DMS79 treated with DMSO at 0.1 percent for 48 hours (cell line): ENCODE data around the gene PITHD1.
"Not testable (repeated sequence)": the region's sequence is repeated elsewhere in the genome, so short reads cannot be mapped to it uniquely, and the experiment has no call there.

Experiments used
- DNase-seq: peaks from one replicate; lab custom pipeline; 2025; lab: John Stamatoyannopoulos, UW

The PITHD1 gene, protein sequence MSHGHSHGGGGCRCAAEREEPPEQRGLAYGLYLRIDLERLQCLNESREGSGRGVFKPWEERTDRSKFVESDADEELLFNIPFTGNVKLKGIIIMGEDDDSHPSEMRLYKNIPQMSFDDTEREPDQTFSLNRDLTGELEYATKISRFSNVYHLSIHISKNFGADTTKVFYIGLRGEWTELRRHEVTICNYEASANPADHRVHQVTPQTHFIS

DNA sequence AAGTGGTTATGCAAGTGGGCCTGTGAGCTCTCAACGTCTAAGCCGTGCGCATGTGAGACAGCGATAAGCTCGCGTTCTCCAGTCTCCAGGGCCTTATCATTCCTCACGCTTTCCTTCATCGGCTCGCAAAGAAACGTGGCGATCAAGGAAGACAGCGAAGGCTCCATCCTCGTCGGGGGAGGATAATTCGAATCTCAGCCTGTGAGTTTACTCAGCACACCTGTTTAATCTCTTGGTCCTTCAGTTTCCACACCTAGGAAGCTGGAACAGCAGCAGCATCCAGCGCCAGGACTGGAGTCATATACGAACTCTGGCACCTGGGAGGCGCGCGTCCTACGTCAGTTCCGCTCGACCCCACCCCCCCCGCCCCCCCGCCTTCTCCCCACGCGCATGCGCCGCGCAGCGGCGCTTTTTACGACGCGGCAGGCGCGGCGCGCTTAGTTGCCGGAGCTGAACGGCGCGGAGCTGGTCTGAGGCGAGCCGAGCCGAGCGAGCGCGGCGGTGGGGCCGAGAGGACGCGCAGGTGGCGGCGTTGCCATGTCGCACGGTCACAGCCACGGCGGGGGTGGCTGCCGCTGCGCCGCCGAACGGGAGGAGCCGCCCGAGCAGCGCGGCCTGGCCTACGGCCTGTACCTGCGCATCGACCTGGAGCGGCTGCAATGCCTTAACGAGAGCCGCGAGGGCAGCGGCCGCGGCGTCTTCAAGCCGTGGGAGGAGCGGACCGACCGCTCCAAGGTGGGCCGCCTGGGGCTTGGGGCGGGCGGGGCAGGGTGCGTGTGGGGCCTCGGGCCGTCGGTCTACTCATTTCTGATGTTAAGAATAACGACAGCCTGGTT is at the start of gene PITHD1:
Gene PITHD1 (plus strand): TSS at position 440 of the 836 bp plus-strand sequence. CDS start 98 bp downstream, at position 538.
- DNase-seq = peak; percentile 91

DNA sequence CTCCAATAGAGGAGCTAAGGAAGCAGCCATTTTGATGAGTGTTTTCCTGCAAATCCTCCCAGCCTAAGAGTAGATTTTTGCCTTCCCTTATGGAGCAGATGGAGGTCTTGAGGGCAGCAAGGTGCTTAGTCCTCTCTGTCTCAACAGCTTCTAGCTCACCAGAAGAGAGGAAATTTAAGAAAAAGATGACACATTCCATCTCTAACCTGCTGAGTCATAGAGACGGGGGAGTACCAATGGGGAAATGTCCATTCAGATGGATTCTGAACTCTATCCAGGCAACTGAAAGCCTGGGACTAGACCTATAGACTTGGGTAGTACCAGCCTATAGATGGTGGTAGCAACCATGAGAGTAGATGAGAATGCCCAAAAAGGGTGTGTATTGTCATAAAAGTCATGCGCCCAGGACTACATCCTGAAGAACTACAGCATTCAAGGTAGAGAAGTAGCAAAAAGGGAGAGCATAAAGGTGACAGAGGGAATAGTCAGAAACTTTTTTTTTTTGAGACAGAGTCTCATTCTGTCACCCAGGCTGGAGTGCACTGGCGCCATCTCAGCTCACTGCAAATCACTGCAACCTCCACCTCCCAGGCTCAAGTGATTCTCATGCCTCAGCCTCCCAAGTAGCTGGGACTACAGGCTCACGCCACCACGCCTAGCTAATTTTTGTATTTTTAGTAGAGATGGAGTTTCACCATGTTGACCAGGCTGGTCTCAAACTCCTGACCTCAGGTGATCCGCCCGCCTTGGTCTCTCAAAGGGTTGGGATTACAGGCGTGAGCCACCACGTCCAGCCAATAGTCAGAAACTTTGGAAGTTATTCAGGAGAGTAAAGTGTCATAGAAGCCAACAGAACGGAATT is 45.6 kb upstream of the PITHD1 start:
- DNase-seq = no peak

DNA sequence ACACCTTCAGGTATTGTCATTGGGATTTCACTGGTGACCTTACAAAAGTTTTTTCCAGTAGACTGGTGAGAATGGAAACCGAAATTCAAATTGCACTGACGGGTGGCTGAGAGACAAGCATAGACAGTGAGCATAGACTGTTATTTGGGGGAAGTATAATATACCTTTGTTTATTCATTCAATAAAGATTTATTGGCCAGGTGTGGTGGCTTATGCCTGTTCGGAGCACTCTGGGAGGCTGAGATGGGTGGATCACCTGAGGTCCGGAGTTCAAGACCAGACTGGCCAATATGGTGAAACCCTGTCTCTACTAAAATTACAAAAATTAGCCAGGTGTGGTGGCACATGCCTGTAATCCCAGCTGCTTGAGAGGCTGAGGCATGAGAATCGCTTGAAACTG is 44.9 kb upstream of the PITHD1 start:
- not testable (repeated sequence) for DNase-seq

DNA sequence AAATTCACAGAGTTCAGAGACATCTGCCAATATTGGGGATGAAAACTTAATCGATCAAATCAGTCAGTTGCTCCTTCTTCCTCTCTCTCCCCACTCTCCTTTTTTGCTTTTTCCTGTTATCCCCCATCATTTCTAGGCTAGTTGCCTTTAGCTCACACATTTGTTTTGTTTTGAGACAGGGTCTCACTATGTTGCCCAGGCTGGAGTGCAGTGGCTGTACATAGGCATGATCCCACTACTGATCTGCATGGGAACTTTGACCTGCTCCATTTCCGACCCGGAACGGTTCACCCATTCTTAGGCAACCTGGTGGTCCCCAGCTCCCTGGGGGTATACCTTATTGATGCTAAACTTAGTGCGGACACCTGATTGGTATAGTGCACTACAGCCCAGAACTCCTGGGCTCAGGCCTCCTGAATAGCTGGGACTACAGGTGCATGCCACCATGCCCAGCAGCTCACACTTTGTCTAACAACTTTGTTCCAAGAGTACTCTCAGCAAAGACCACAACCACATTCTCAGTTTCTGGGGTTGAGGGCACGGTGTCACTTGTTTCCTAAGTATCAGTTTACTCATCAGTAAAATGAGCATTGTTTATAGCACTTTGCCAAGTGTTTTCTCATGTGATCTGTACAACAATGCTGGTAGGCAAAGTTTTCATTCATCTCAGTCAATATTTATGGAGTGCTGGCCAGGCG is 41.6 kb upstream of the PITHD1 start:
- DNase-seq = no peak

DNA sequence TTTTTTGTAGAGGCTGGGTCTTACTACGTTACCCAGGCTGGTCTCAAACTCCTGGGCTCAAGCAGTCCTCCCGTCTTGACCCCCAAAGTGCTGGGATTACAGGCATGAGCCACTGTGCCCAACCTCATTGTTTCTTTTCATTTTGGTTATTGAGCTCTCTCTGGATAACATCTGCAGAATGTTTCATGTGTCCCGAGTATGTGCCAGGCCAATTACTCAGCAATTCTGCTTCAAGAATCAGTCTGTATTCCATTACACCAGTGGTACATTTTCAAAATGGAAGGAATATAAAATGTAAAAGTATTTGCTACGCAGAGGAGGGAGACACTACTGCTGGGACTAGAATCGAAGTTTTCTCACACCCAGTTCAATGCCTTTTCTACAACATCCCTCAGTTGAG is 36.6 kb upstream of the PITHD1 start:
- no peak for DNase-seq

DNA sequence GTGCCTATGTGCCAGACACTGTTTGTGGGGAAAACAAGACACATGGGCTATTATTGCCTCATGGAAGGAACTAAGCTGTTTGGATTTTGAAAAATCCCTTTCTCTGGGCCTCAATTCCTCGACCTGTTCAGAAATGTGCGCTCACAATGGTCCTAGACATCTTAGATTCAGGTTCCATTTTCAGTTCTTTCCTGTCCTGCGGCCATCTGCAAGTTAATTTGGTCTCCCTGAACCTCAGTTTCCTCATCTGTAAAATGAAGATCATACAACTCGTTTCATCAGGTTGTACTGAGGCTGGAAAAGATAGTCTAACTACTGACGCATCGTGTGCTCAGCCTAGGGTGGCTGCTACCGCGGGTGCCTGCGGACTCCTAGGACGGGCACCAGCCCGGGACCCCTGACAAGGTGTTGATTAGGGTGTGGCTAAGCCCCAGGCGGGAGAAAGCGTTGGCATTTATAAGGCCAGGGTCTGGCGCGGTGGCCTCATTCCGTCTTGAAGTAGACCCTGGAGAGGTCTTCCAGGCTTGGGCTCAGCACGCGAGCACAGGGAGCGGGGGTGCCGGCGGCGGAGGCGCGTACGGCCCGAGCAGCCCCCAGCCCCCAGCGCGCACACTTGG is 35.4 kb upstream of the PITHD1 start:
- DNase-seq = peak; percentile 55

DNA sequence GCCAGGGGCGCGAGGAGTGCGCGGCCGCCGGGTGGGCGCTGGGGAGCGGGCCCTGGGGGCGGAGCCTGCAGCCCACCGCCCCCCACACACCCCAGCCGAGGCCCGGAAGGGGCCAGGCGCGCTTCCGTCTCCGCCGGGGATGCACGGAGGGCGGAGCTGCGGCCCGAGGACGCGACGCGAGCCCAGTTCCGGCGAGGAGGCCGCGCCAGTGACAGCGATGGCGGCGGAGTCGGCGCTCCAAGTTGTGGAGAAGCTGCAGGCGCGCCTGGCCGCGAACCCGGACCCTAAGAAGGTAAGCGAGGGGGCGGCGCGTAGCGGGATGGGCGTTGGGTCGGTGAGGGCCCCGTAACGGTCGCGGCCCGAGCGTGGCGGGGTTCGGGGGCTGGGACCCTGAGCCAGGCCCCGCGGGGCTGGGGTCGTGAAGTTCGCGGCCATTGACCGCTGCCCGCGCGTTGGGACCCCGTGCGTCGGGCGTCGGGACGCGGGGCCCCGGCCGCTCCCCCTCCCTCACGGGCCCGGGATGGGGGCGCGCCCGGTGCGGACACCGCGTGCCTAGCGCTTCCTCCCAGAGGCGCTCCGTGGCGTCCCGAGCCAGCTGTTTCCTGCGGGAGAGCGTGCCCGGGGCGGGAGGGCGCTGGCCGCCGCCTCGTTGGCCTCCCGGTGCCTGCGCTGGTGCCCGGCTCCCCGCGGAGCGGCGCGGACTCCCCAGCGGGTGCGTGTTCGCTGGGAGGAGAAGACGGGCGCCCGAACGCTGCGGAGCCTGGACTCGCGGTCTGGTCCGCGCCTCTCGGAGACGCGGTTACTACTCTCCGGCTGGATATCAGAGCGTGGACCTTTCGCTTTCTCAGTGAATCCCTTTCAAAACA is 34.7 kb upstream of the PITHD1 start, which contains the start of gene ELOA:
Gene ELOA (plus strand): TSS at position 185 of the 866 bp plus-strand sequence. CDS start 33 bp downstream, at position 218.
- DNase-seq = peak; percentile 61

DNA sequence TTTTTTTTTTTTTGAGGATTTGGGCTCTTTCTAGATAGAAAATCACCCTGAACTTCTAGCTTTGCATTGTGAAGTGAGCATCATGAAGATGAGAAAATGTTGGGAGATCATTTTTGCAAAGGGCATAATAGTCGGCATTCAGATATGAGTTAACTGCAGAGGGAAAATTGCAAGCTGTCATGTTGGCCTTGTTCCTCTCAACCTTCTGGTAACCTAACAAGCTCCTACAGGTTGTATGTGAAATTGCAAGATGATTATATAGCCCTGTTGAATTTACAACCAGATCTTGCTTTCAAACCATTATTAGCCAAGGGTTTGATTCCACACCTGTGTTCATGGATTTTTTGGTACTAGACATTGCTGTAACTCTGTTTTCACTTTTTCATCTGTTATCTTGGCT is 32.7 kb upstream of the PITHD1 start:
- no peak for DNase-seq

DNA sequence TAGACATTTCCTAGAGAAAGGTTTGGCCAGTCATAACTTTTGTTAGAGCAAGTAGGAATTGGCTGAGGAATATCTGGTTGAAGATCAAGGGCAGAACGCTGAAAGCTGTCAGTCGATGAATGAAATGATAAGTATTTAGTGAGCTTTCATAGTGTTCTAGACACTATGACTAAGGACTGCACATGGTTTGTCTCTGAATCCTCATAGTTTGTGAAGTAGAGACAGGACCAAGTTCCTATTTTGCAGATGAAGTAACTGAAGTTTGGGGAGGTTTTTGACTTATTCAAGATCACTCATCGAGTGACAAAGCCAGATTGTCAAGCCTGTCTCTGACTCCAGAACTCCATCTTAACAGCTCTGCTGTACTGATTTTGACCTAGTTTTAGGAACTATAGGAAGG is 30.2 kb upstream of the PITHD1 start:
- DNase-seq = no peak

DNA sequence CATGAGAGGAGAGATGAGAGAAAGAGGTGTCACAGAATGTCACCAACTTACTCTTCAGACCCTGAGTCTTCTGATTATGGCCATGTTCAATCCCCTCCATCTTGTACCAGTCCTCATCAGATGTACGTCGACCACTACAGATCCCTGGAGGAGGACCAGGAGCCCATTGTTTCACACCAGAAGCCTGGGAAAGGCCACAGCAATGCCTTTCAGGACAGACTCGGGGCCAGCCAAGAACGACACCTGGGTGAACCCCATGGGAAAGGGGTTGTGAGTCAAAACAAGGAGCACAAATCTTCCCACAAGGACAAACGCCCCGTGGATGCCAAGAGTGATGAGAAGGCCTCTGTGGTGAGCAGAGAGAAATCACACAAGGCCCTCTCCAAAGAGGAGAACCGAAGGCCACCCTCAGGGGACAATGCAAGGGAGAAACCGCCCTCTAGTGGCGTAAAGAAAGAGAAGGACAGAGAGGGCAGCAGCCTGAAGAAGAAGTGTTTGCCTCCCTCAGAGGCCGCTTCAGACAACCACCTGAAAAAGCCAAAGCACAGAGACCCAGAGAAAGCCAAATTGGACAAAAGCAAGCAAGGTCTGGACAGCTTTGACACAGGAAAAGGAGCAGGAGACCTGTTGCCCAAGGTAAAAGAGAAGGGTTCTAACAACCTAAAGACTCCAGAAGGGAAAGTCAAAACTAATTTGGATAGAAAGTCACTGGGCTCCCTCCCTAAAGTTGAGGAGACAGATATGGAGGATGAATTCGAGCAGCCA is 27.0 kb upstream of the PITHD1 start:
- DNase-seq = no peak

DNA sequence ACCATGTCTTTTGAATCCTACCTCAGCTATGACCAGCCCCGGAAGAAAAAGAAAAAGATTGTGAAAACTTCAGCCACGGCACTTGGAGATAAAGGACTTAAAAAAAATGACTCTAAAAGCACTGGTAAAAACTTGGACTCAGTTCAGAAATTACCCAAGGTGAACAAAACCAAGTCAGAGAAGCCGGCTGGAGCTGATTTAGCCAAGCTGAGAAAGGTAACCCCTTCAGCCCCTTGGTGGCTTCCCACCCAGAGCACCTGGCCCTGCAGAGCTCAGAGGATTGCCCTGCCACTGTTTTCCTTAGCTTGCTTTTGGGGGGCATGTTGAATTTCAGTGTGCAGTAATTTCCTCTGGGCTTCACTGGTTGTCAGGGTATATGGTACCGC is 26.4 kb upstream of the PITHD1 start:
- no peak for DNase-seq

DNA sequence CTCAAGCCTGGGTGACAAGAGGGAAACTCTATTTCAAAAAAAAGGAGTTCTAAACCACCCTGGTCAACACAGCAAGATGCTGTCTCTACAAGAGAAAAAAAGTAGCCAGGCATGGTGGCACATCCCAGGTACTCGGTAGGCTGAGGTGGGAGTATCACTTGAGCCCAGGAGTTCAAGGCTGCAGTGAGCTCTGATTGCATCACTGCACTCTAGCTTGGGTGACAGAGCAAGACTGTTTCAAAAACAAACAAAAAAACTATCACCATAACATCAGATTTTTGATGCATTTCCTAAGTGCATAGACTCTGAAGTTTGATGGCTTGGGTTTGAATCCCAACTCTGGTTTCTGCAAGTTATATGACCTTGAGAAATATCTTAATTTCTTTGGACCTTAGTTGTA is 25.3 kb upstream of the PITHD1 start:
- no peak for DNase-seq

DNA sequence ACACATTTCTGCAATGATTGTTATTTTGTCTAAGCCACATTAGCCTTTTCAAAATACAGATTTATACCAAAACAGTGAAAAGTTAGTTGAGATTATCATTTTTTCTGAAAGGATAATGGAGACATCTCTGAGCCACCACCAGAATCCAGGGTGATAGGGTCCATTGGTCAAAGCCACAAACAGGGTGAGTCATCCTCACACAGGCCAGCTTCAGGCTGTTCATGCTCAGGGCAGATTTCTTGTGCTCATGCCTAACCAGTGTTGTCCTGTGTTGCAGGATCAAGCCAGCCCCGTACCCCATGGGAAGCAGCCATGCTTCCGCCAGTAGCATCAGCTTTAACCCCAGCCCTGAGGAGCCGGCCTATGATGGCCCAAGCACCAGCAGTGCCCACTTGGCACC is 21.5 kb upstream of the PITHD1 start:
- no peak for DNase-seq

DNA sequence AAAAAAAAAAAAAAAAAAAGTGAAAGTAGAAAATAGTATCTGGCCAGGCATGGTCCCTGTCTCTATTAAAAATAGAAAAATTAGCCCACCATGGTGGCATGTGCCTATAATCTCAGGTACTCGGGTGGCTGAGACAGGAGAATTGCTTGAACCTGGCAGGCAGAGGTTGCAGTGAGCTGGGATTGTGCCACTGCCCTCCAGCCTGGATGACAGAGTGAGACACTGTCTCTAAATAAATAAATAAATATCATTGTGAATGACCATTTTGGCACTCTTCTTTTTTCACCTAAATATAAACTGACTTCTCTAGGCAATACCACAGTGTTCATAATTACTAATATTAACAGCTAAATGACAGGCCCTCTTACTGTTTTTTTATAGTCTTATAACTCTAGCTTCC is 20.4 kb upstream of the PITHD1 start:
- DNase-seq = no peak

DNA sequence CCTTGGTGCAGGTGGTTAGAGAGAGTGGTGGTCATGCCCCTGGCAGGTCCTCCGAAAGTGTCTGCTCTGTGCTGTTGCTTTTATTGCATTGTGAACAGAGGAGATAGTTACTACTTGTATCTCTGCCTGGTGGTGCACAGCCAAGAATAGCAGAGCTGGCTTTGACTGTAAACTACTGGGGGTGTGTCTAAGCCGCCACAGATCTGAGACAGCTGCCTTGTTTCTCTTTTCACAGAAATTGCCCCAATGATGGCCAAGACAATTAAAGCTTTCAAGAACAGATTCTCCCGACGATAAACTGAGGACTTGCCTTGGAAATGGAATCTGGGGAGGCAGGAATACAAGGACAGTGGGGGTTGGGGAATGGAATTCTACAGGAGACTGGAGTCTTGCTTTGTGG is 18.9 kb upstream of the PITHD1 start:
- DNase-seq = no peak

DNA sequence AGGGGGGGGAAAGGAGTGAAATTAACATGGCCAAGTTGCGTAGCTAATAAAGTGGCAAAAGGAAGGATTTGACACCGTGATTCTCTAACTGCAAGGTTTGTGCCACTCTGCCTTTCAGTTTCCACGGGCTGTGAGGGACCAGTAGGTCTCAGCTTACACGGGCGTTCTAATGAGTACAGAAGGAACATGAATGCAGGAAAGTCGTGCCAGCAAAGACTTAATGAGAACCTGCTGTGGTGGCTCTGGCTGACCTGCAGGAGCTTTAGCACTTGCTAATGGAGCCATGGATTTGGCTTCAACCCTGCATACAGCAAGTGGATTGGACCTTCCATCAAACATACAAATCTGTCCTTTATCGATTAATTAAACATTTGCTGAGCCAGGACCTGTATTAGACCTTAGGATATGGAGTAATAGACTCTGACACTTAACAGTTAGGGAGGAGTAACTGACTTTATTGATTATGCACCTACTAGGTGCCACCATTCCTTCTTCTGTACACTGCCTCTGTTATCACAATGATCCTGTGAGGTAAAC is 15.1 kb upstream of the PITHD1 start:
- DNase-seq = no peak

DNA sequence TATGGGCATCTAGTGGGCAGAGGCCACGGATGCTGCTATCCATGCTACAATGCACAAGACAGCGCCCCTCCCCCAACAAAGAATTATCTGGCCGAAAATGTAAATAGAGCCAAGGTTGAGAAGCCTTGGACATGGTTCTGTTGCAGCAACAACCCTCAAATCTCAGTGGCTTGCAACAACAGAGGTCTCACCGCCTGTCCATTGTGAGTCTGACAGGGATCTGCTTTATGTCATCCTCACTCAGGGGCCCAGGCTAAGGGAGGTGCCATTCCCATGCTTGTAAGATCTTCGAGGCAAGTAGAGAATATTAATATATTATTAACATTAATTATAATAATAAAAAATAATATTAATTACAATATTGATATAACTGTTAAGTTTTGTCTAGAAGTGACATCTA is 9.5 kb upstream of the PITHD1 start:
- DNase-seq = no peak

DNA sequence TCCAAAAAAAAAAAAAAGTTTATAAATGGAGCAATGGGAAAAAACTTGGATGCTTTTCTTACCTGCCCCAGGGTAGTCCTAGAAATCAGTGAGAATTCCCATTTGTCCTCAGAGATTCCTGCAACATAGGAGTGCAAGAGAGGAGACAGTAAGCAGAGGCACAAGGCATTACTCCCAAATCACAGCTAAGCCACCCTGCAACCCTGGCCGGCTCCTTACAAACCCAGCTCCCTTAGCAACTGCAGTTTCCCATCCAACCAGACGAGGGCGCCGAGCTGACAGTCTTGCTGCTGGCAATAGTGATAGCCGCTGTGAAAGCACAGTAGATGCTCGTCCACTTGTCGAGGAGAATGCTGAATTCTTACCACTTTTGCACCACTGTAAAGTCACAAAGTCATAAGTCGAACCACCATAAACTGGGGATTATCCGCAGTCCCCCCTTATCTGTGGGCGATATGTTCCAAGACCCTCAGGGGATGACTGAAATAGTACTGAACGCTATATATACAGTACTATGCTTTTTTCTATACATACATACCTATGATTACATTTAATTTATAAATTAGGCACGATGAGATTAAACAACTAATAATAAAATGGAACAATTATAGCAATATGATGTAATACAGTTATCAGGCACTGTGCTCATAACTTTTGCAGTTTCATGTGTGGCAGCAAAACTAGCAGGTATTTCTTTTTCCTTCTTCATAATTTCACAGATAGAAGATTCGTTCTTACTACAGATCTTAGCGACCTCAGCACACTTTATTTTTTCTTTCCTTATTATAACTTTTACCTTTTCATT is 6.0 kb upstream of the PITHD1 start:
- peak; percentile 69 for DNase-seq

DNA sequence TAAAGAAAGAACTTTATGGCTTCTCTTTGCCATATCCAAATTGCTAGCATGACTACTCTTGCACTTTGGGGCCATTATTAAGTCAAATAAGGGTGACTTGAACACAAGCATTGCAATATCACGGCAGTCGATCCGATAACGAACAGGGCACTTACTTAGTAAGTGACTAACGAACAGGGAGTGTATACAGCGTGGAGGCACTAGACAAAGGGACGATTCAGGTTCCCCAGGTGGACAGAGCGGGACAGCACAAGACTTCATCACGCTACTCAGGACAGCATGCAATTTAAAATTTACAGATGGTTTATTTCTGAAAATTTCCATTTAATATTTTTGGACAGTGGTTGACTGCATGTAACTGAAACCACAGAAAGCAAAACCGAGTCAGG is 5.4 kb upstream of the PITHD1 start:
- no peak for DNase-seq
